ENCODE results near the gene QRICH1.
A peak's percentile ranks its signal among the peaks of the same experiment; 100 is the strongest.

Gene QRICH1

GRCh38 chr3:49119439-49119838 is 25.6 kb upstream of the QRICH1 start:
- DNase-seq, result no peak

GRCh38 chr3:49119036-49119435 is 25.2 kb upstream of the QRICH1 start:
- no peak for DNase-seq

- DNase-seq, result no peak
These were observed 18.4 kb upstream of the QRICH1 start for GRCh38 chr3:49112262-49112661.

GRCh38 chr3:49111347-49111746 is 17.5 kb upstream of the QRICH1 start:
- DNase-seq, result no peak

- DNase-seq, result no peak
These were observed 16.9 kb upstream of the QRICH1 start for GRCh38 chr3:49110780-49111179.

- DNase-seq, result no peak
These were observed 14.5 kb upstream of the QRICH1 start for GRCh38 chr3:49108346-49108745.

GRCh38 chr3:49104427-49105291 is 10.8 kb upstream of the QRICH1 start, which contains the start of gene QARS1:
TSS of gene QARS1 (minus strand) at chr3:49104757. CDS start at chr3:49104733, 24 bp downstream.
- DNase-seq, result peak; percentile 68

GRCh38 chr3:49104052-49104426 is 10.2 kb upstream of the QRICH1 start:
- DNase-seq, result no peak

- DNase-seq, result no peak
These were observed 6.3 kb upstream of the QRICH1 start for GRCh38 chr3:49100046-49100615.

- DNase-seq, result no peak
These were observed 5.2 kb upstream of the QRICH1 start for GRCh38 chr3:49098910-49099630.

GRCh38 chr3:49098429-49098828 is 4.6 kb upstream of the QRICH1 start:
- no peak for DNase-seq

- DNase-seq, result peak; percentile 56
These were observed 676 bp downstream of the QRICH1 start for GRCh38 chr3:49092938-49093852.

GRCh38 chr3:49081429-49081828 is 12.4 kb downstream of the QRICH1 start:
- DNase-seq, result peak; percentile 41

- DNase-seq, result no peak
These were observed 14.6 kb downstream of the QRICH1 start for GRCh38 chr3:49079270-49079669.

GRCh38 chr3:49076646-49077045 is 17.2 kb downstream of the QRICH1 start:
- DNase-seq, result no peak

GRCh38 chr3:49076116-49076515 is 17.8 kb downstream of the QRICH1 start:
- no peak for DNase-seq

GRCh38 chr3:49058011-49058410 is 35.9 kb downstream of the QRICH1 start:
- DNase-seq, result no peak

- DNase-seq, result no peak
These were observed 36.6 kb downstream of the QRICH1 start for GRCh38 chr3:49057268-49057667.

- no peak for DNase-seq
These were observed 39.5 kb downstream of the QRICH1 start for GRCh38 chr3:49054344-49054862.

GRCh38 chr3:49053543-49053942 is 40.3 kb downstream of the QRICH1 start:
- no peak for DNase-seq

GRCh38 chr3:49035281-49035680 is 58.6 kb downstream of the QRICH1 start:
- no peak for DNase-seq

- DNase-seq, result no peak
These were observed 59.2 kb downstream of the QRICH1 start for GRCh38 chr3:49034650-49035049.

All from NCI-H2171 treated with DMSO at 0.1 percent for 48 hours (cell line).